DND-41 (cell line): ENCODE results near the gene CCDC28B.

ENCODE experiments used
- ATAC-seq: fragments of 200-7000 bp; cut with Tn5 transposase; 3 replicates; pipeline ENCODE4 v1.9.1; 2021; ENCODE audit warnings: low read depth; ENCODE audit not compliant: insufficient read depth
- DNase-seq: peaks from one replicate; pipeline ENCODE4 v3.0.0-alpha.2; 2020
- H2AFZ ChIP-seq: 2 replicates; pipeline ENCODE4 v1.6.0; 2012; ENCODE audit warnings: low read depth, low read length
- H3K27ac ChIP-seq: 2 replicates; pipeline ENCODE4 v1.5.1; 2012; ENCODE audit warnings: low read length, inconsistent platforms
- H3K27me3 ChIP-seq: fragments of 200-600 bp; sonication (generic); 2 replicates; pipeline ENCODE4 v1.6.0; 2012; ENCODE audit warnings: low read length, mild to moderate bottlenecking, inconsistent platforms; ENCODE audit not compliant: insufficient read depth, poor library complexity
- H3K36me3 ChIP-seq: 2 replicates; pipeline ENCODE4 v1.5.1; 2012; ENCODE audit warnings: low read length, inconsistent platforms; ENCODE audit not compliant: insufficient read depth
- H3K4me1 ChIP-seq: 2 replicates; pipeline ENCODE4 v1.5.1; 2012; ENCODE audit warnings: mild to moderate bottlenecking, low read length; ENCODE audit not compliant: insufficient read depth
- H3K4me2 ChIP-seq: 2 replicates; pipeline ENCODE4 v1.6.0; 2012; ENCODE audit warnings: mild to moderate bottlenecking, moderate library complexity, low read length, inconsistent platforms; ENCODE audit not compliant: insufficient read depth
- H3K4me3 ChIP-seq, 2 experiments: fragments of 200-600 bp in 1 of 2; shearing (Covaris generic) in 1 of 2; 2 replicates each; pipeline ENCODE4 v1.5.1; 2012 to 2016; ENCODE audit warnings: inconsistent platforms in 2 of 2, low read length in 2 of 2, mild to moderate bottlenecking in 2 of 2, low read depth in 1 of 2, moderate library complexity in 1 of 2
- H3K79me2 ChIP-seq: 2 replicates; pipeline ENCODE4 v1.6.0; 2012; ENCODE audit warnings: low read length, inconsistent platforms; ENCODE audit not compliant: insufficient read depth
- H3K9ac ChIP-seq: 2 replicates; pipeline ENCODE4 v1.6.0; 2012; ENCODE audit warnings: low read depth, mild to moderate bottlenecking, inconsistent platforms, low read length, moderate library complexity
- H3K9me3 ChIP-seq: 2 replicates; pipeline ENCODE4 v1.5.1; 2012; ENCODE audit warnings: low read length, moderate library complexity, mild to moderate bottlenecking, inconsistent platforms; ENCODE audit not compliant: insufficient read depth, severe bottlenecking
- H4K20me1 ChIP-seq: 2 replicates; pipeline ENCODE4 v1.6.0; 2012; ENCODE audit warnings: low read length; ENCODE audit not compliant: insufficient read depth
- EZH2 ChIP-seq: IDR thresholded peaks from 3 replicates; pipeline ENCODE4 v1.6.1; 2012; ENCODE audit warnings: borderline replicate concordance, low read depth, mild to moderate bottlenecking, moderate library complexity, low read length, inconsistent platforms; ENCODE audit not compliant: severe bottlenecking
- TF ChIP-seq, protein P1 (sequence below): IDR thresholded peaks from 2 replicates; pipeline ENCODE4 v1.5.1; 2012; ENCODE audit warnings: borderline replicate concordance, low read length, moderate library complexity, mild to moderate bottlenecking; ENCODE audit not compliant: poor library complexity, severe bottlenecking; ENCODE audit errors: extremely low read depth

The CCDC28B gene

GRCh38 chr1:32242341-32242851, 42.0 kb downstream of the CCDC28B start:
- no peak overlapping the region for H3K9ac ChIP-seq
- H3K9me3 ChIP-seq: no peaks in the 10 kb centered on the region
- DNase-seq: no peak
- peaks cover 5% of the 10 kb centered on the region for H3K4me1 ChIP-seq
- H3K27me3 ChIP-seq: no peaks in the 10 kb centered on the region
- ATAC-seq: 0 out of 3 replicates have a peak, but pooled peaks have one; percentile 23
- H3K4me2 ChIP-seq: no peak overlapping the region
- no peak for TF ChIP-seq EZH2
- TF ChIP-seq, protein P1, sequence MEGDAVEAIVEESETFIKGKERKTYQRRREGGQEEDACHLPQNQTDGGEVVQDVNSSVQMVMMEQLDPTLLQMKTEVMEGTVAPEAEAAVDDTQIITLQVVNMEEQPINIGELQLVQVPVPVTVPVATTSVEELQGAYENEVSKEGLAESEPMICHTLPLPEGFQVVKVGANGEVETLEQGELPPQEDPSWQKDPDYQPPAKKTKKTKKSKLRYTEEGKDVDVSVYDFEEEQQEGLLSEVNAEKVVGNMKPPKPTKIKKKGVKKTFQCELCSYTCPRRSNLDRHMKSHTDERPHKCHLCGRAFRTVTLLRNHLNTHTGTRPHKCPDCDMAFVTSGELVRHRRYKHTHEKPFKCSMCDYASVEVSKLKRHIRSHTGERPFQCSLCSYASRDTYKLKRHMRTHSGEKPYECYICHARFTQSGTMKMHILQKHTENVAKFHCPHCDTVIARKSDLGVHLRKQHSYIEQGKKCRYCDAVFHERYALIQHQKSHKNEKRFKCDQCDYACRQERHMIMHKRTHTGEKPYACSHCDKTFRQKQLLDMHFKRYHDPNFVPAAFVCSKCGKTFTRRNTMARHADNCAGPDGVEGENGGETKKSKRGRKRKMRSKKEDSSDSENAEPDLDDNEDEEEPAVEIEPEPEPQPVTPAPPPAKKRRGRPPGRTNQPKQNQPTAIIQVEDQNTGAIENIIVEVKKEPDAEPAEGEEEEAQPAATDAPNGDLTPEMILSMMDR: no peak
- H3K4me3 ChIP-seq: no peak overlapping the region
- H3K79me2 ChIP-seq: no peaks in the 10 kb centered on the region
- no peak overlapping the region for H3K27ac ChIP-seq
- H3K36me3 ChIP-seq: no peaks in the 10 kb centered on the region
- H4K20me1 ChIP-seq: no peaks in the 10 kb centered on the region
- no peak overlapping the region for H2AFZ ChIP-seq

DNA sequence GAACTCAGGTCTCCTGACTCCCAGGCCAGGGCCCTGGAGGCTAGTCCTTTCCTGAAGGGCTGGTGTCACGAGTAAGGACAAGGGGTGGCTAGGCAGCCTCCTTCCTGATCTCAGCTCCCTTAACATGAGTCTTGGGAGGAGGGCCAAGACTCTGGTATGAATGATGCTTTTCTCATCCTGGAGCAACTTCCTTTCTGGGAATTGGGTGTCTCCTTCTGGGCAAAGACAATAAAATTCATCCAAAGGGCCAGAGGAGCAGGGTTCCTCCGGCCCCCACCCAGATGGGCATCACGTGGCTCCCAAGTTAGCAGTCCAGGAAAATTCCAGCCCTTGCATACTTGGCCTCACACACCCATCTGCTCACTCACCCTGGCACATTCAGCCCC, 46.5 kb downstream of the CCDC28B start, which contains the start of gene FAM167B:
Gene FAM167B (plus strand): TSS at position 335 of the 386 bp plus-strand sequence. CDS start 200 bp downstream, outside the sequence.
- ATAC-seq: no peak
- H4K20me1 ChIP-seq: no peaks in the 10 kb centered on the region
- peaks cover 12% of the 10 kb centered on the region for H3K79me2 ChIP-seq
- DNase-seq: no peak
- H3K4me3 ChIP-seq: no peak within 1 kb of the TSS
- H3K4me1 ChIP-seq: peaks cover 50% of the 10 kb centered on the region
- peak within 1 kb of the TSS; percentile 28; the same call in 1 of the 2 replicates for H2AFZ ChIP-seq
- no peaks in the 10 kb centered on the region for H3K9me3 ChIP-seq
- H3K27ac ChIP-seq: peak within 1 kb of the TSS; percentile 98
- peak within 1 kb of the TSS; percentile 41 for H3K4me2 ChIP-seq
- peak within 1 kb of the TSS; percentile 70; the same call in 1 of the 2 replicates for H3K9ac ChIP-seq
- H3K27me3 ChIP-seq: no peaks in the 10 kb centered on the region
- TF ChIP-seq, protein P1: no peak
- TF ChIP-seq EZH2: no peak
- H3K36me3 ChIP-seq: no peaks in the 10 kb centered on the region; the same call in 1 of the 2 replicates

DNA sequence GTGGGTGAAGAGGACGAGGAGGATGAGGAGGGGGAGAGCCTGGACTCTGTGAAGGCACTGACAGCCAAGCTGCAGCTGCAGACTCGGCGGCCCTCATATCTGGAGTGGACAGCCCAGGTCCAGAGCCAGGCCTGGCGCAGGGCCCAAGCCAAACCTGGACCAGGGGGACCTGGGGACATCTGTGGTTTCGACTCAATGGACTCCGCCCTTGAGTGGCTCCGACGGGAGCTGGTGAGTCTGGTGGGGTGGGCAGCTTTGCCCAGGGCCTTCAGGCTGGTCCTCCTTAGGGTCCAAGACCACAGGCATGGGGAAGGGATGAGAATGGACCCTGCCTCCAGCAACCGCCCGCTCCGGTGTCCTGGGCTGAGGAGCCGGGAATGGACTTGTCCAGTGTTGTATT, 47.1 kb downstream of the CCDC28B start:
- H3K36me3 ChIP-seq: no peaks in the 10 kb centered on the region; the same call in 1 of the 2 replicates
- H3K9me3 ChIP-seq: no peaks in the 10 kb centered on the region
- H3K27ac ChIP-seq: peak overlapping the region; percentile 98
- H3K9ac ChIP-seq: peak overlapping the region; percentile 70; the same call in 1 of the 2 replicates
- TF ChIP-seq, protein P1: no peak
- no peak for TF ChIP-seq EZH2
- no peaks in the 10 kb centered on the region for H4K20me1 ChIP-seq
- H3K27me3 ChIP-seq: no peaks in the 10 kb centered on the region
- no peak for DNase-seq
- H3K4me3 ChIP-seq: no peak overlapping the region
- H3K4me2 ChIP-seq: no peak overlapping the region
- peaks cover 17% of the 10 kb centered on the region for H3K79me2 ChIP-seq
- no peak for ATAC-seq
- peak overlapping the region; percentile 28; the same call in 1 of the 2 replicates for H2AFZ ChIP-seq
- H3K4me1 ChIP-seq: peaks cover 55% of the 10 kb centered on the region
